ENCODE results near the gene GJA9.

- no peak for TF ChIP-seq POLR2A (IDR thresholded peaks at IDR 0.05; ENCODE audit: low read length)
- TF ChIP-seq GATA1 (IDR thresholded peaks at IDR 0.05; ENCODE audit: low read depth, low read length): no peak
Observed at GRCh38 chr1:38917337-38917736, 36.0 kb upstream of the GJA9 start.

All from erythroblast (primary cell).